Neural progenitor cell (in vitro differentiated cells): ENCODE measurements around the gene MED31. TPM values are rescaled to one million over a fixed set of nuclear protein-coding genes. Genes with fewer than 3 reads are reported as not detected.

Experiments
- DNase-seq: peaks from one replicate; pipeline ENCODE4 v3.0.0-alpha.2; 2016; ENCODE audit warnings: low spot score
- H2AFZ ChIP-seq: fragments of 200-600 bp; sonication (generic); replicated peaks from 2 replicates; pipeline ENCODE4 v1.6.1; 2016; ENCODE audit warnings: antibody characterized with exemption
- H3F3A ChIP-seq: fragments of 200-600 bp; sonication (generic); 2 replicates; pipeline ENCODE4 v1.6.1; 2016; ENCODE audit warnings: antibody characterized with exemption, low read depth
- H3K27ac ChIP-seq: fragments of 200-600 bp; sonication (generic); 2 replicates; pipeline ENCODE4 v1.5.1; 2016; ENCODE audit warnings: mild to moderate bottlenecking
- H3K27me3 ChIP-seq: fragments of 200-600 bp; sonication (generic); 2 replicates; pipeline ENCODE4 v1.6.1; 2016; ENCODE audit warnings: mild to moderate bottlenecking, moderate library complexity
- H3K36me3 ChIP-seq: fragments of 200-600 bp; sonication (generic); 2 replicates; pipeline ENCODE4 v1.5.1; 2016
- H3K4me1 ChIP-seq: fragments of 200-600 bp; sonication (generic); 2 replicates; pipeline ENCODE4 v1.6.1; 2016; ENCODE audit warnings: mixed run types
- H3K4me2 ChIP-seq: fragments of 200-600 bp; sonication (generic); 2 replicates; pipeline ENCODE4 v1.6.1; 2016
- H3K4me3 ChIP-seq: fragments of 200-600 bp; sonication (generic); 2 replicates; pipeline ENCODE4 v1.5.1; 2016
- H3K79me2 ChIP-seq: fragments of 200-600 bp; sonication (generic); 2 replicates; pipeline ENCODE4 v1.6.1; 2016; ENCODE audit warnings: low read depth
- H3K9ac ChIP-seq: fragments of 200-600 bp; sonication (generic); 2 replicates; pipeline ENCODE4 v1.6.1; 2016
- H3K9me3 ChIP-seq: fragments of 200-600 bp; sonication (generic); 2 replicates; pipeline ENCODE4 v1.5.1; 2016; ENCODE audit warnings: low read depth
- H4K20me1 ChIP-seq: fragments of 200-600 bp; sonication (generic); 2 replicates; pipeline ENCODE4 v1.6.1; 2016; ENCODE audit warnings: low read depth
- H3K27ac Mint-ChIP-seq: 3 replicates; pipeline ENCODE4 v1.8.0; 2021; ENCODE audit warnings: mixed read lengths
- H3K27me3 Mint-ChIP-seq: 2 replicates; pipeline ENCODE4 v1.8.0; 2022; ENCODE audit warnings: low read depth, mild to moderate bottlenecking, inconsistent platforms, moderate library complexity, mixed read lengths; ENCODE audit not compliant: insufficient read depth
- H3K36me3 Mint-ChIP-seq: 3 replicates; pipeline ENCODE4 v1.8.0; 2021; ENCODE audit warnings: mixed read lengths
- H3K4me1 Mint-ChIP-seq: 3 replicates; pipeline ENCODE4 v1.8.0; 2021; ENCODE audit warnings: mixed read lengths
- H3K4me3 Mint-ChIP-seq: 3 replicates; pipeline ENCODE4 v1.8.0; 2021; ENCODE audit warnings: mild to moderate bottlenecking, moderate library complexity, mixed read lengths
- H3K9me3 Mint-ChIP-seq: 3 replicates; pipeline ENCODE4 v1.8.0; 2020; ENCODE audit warnings: mixed read lengths
- CTCF ChIP-seq: fragments of 200-600 bp; sonication (generic); IDR thresholded peaks from 2 replicates; pipeline ENCODE4 v1.5.1; 2017; ENCODE audit warnings: antibody characterized with exemption, mild to moderate bottlenecking
- EZH2 ChIP-seq: fragments of 200-600 bp; sonication (generic); IDR thresholded peaks from 2 replicates; pipeline ENCODE4 v1.6.1; 2017; ENCODE audit warnings: antibody characterized with exemption, mild to moderate bottlenecking, moderate library complexity
- EZH2phosphoT487 ChIP-seq: fragments of 200-600 bp; sonication (generic); IDR thresholded peaks from 2 replicates; pipeline ENCODE4 v1.6.1; 2017; ENCODE audit warnings: antibody characterized with exemption
- total RNA-seq: library from RNA; depleted of rRNA; stranded (reverse); fragments of >200 nt; gene quantifications from 2 replicates; pipeline ENCODE4 v1.2.3, GENCODE V29; 2015; ENCODE audit warnings: low replicate concordance

Gene MED31
- total RNA-seq, 1 donor from 2014 or later, result 35.7 TPM

- peaks cover 4% of the 10 kb centered on the region for H3K27me3 Mint-ChIP-seq
- H3K36me3 Mint-ChIP-seq, result peaks cover 30% of the 10 kb centered on the region
These were observed 41.4 kb downstream of the MED31 start for GRCh38 chr17:6610011-6610410.

GRCh38 chr17:6608321-6608720 lies 43.1 kb downstream of the MED31 start:
- Histone ChIP-seq H3K79me2 (no peaks in the 10 kb centered on the region), H2AFZ (no peak overlapping the region), H3K9ac (no peak overlapping the region), H3K27ac (no peak overlapping the region), H3K36me3 (peaks cover 5% of the 10 kb centered on the region), H3K27me3 (no peaks in the 10 kb centered on the region), H4K20me1 (no peaks in the 10 kb centered on the region), H3K4me2 (no peak overlapping the region), H3K4me1 (no peaks in the 10 kb centered on the region), H3F3A (no peaks in the 10 kb centered on the region), H3K9me3 (no peaks in the 10 kb centered on the region), H3K4me3 (no peak overlapping the region)
- H3K4me3 Mint-ChIP-seq, result no peak overlapping the region
- peaks cover 24% of the 10 kb centered on the region for H3K36me3 Mint-ChIP-seq
- H3K27ac Mint-ChIP-seq, result no peak overlapping the region
- TF ChIP-seq EZH2phosphoT487 (no peak), CTCF (no peak), EZH2 (no peak)
- peaks cover 4% of the 10 kb centered on the region for H3K27me3 Mint-ChIP-seq
- no peaks in the 10 kb centered on the region for H3K4me1 Mint-ChIP-seq
- DNase-seq, result no peak
- H3K9me3 Mint-ChIP-seq, result no peaks in the 10 kb centered on the region

More at GRCh38 chr17:6610011-6610410, 41.4 kb downstream of the MED31 start:
- Histone ChIP-seq H2AFZ (no peak overlapping the region), H4K20me1 (no peaks in the 10 kb centered on the region), H3K36me3 (peaks cover 5% of the 10 kb centered on the region), H3F3A (no peaks in the 10 kb centered on the region), H3K79me2 (no peaks in the 10 kb centered on the region), H3K4me2 (no peak overlapping the region), H3K4me3 (no peak overlapping the region), H3K27me3 (no peaks in the 10 kb centered on the region), H3K4me1 (no peaks in the 10 kb centered on the region), H3K27ac (no peak overlapping the region), H3K9ac (no peak overlapping the region), H3K9me3 (no peaks in the 10 kb centered on the region)
- TF ChIP-seq EZH2phosphoT487 (no peak), CTCF (no peak), EZH2 (no peak)
- no peak overlapping the region for H3K27ac Mint-ChIP-seq
- H3K9me3 Mint-ChIP-seq, result no peaks in the 10 kb centered on the region
- no peak for DNase-seq
- no peak overlapping the region for H3K4me3 Mint-ChIP-seq
- no peaks in the 10 kb centered on the region for H3K4me1 Mint-ChIP-seq

GRCh38 chr17:6605142-6605541 lies 46.3 kb downstream of the MED31 start:
- no peak overlapping the region for H3K27ac ChIP-seq
- no peak overlapping the region for H3K4me2 ChIP-seq
- H4K20me1 ChIP-seq, result no peaks in the 10 kb centered on the region
- H3K27ac Mint-ChIP-seq, result no peak overlapping the region
- peaks cover 5% of the 10 kb centered on the region for H3K36me3 ChIP-seq
- TF ChIP-seq CTCF (no peak), EZH2phosphoT487 (no peak), EZH2 (no peak)
- peaks cover 4% of the 10 kb centered on the region for H3K27me3 Mint-ChIP-seq
- no peak for DNase-seq
- peaks cover 24% of the 10 kb centered on the region for H3K36me3 Mint-ChIP-seq
- no peaks in the 10 kb centered on the region for H3K79me2 ChIP-seq
- H3K4me1 ChIP-seq, result no peaks in the 10 kb centered on the region
- H3K9me3 ChIP-seq, result no peaks in the 10 kb centered on the region
- H3K4me1 Mint-ChIP-seq, result no peaks in the 10 kb centered on the region
- H3K4me3 Mint-ChIP-seq, result no peak overlapping the region
- H3K27me3 ChIP-seq, result no peaks in the 10 kb centered on the region
- H2AFZ ChIP-seq, result no peak overlapping the region
- no peaks in the 10 kb centered on the region for H3K9me3 Mint-ChIP-seq
- H3K4me3 ChIP-seq, result no peak overlapping the region
- H3K9ac ChIP-seq, result no peak overlapping the region
- H3F3A ChIP-seq, result no peaks in the 10 kb centered on the region
